Measurements from ENCODE around the gene SSTR3.

Gene SSTR3

DNA sequence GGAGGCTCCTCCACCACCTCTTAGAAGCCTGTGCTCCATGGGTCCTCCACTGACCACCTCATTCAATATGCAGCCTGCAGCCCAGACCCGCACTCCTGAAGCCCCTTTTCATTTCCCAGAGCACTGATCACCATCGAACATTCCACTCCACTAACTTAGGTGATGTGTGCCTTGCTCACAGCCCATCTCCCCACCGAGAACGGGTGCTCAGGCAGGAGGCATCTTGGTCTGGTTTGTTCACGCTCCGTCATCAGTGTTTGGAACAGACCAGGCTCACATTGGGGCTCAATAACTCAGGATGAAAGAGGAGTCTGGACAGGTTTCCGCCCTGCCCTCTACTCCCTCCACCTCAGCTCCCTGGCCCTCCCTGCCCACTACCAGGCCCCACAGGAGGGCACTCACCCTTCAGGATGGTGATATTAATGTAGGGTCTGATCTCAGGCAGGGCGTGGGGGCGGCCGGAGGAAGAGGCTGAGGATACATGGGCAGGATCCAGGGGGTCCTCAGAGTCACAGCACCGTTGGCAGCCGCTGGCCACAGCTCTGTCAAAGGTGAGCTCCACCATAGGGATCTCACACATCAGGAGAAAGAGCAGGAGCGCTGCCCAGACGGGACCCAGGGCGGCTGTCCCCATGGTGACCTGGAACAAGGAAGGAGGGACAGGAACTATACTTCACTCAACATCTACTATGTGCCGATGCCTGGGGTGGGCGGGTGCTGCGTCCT is 27.3 kb downstream of the SSTR3 start:
- DNase-seq: no peak
- peaks cover 0 to 29% (median 10%) of the 10 kb centered on the region in 4 donors for H3K4me1 ChIP-seq
- no peaks in the 10 kb centered on the region for H3K36me3 ChIP-seq
- H3K4me3 ChIP-seq: no peak overlapping the region
- TF ChIP-seq, protein P1, sequence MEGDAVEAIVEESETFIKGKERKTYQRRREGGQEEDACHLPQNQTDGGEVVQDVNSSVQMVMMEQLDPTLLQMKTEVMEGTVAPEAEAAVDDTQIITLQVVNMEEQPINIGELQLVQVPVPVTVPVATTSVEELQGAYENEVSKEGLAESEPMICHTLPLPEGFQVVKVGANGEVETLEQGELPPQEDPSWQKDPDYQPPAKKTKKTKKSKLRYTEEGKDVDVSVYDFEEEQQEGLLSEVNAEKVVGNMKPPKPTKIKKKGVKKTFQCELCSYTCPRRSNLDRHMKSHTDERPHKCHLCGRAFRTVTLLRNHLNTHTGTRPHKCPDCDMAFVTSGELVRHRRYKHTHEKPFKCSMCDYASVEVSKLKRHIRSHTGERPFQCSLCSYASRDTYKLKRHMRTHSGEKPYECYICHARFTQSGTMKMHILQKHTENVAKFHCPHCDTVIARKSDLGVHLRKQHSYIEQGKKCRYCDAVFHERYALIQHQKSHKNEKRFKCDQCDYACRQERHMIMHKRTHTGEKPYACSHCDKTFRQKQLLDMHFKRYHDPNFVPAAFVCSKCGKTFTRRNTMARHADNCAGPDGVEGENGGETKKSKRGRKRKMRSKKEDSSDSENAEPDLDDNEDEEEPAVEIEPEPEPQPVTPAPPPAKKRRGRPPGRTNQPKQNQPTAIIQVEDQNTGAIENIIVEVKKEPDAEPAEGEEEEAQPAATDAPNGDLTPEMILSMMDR (IDR thresholded peaks at IDR 0.05): no peak
- no peak overlapping the region for H3K27ac ChIP-seq
- H3K27me3 ChIP-seq: peaks cover 0 to 14% of the 10 kb centered on the region in 2 donors
- intact Hi-C loops (cut with DNase I; ENCODE audit: low total_unique reads): no loop called here
- H3K9me3 ChIP-seq: no peaks in the 10 kb centered on the region

DNA sequence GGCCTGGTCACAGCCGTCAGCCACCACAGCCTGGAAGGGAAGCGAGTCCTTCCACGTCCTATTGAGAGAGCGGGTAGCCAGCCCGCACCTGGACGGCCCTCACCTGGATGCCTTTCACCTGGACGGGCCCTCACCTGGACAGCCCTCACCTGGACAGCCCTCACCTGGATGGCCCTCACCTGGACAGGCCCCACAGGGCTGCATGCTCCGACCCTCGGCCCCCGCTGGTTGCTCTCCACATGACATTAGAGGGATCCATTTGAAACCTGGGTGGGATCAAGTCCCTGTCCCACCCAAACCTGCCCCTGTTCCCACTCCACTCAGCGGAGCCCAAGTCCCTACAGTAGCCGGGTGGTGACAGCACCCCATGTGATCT is 27.9 kb downstream of the SSTR3 start:
- intact Hi-C loops (cut with DNase I; ENCODE audit: low total_unique reads): no loop called here
- H3K36me3 ChIP-seq: no peaks in the 10 kb centered on the region
- H3K27me3 ChIP-seq: peaks cover 0 to 14% of the 10 kb centered on the region in 2 donors
- no peak for DNase-seq
- no peak overlapping the region for H3K27ac ChIP-seq
- TF ChIP-seq, protein P1 (IDR thresholded peaks at IDR 0.05): no peak
- no peaks in the 10 kb centered on the region for H3K9me3 ChIP-seq
- no peak overlapping the region for H3K4me3 ChIP-seq
- H3K4me1 ChIP-seq: peaks cover 0 to 29% (median 10%) of the 10 kb centered on the region in 4 donors

DNA sequence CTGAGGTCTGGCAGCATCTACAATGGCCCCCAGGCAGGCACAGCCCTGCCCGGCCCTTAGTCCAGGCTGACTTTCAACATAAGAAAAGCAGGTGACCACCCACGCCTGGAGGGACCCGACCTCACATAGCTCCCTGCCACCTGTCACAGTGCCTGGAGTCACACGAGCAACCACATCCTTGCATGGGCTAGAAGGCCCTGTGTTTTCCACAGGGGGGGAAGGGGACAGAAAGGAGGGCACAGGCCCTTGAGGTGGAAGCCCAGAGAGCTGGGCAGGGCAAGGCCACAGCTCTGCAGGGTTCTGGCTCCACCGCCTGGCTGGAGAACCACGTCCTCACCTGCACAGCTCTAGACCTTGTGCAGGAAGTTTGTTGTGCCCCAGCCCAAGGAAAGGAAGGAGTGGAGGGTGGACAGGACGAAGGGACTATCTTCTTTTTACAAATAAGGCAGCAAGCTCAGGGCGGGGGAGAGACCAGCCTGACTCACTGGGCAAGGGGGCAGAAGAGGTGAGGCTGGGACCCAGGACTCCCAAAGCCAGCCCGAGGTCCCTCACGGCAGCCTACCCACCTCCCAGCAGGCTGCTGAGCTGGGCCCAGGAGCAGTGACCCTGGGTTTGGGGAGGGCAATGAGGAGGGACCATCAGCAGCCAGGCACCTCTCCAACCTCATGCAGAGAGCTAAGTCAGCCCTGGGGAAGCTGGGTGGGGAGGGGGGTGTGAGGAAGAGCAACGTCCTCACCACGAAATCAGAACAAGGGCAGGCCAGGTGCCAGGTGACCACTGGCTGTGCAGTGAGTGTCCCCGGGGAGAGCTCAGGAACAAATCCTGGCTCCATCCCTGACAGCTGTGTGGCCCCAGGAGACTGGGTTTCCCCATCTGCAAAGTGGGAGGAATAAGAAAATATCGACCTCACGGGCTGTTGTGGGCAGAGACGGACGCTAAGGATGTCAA is 28.6 kb downstream of the SSTR3 start:
- DNase-seq: no peak
- H3K27me3 ChIP-seq: peaks cover 0 to 14% of the 10 kb centered on the region in 2 donors
- H3K4me1 ChIP-seq: peaks cover 0 to 23% (median 11%) of the 10 kb centered on the region in 4 donors
- intact Hi-C loops (cut with DNase I; ENCODE audit: low total_unique reads): no loop called here
- no peaks in the 10 kb centered on the region for H3K36me3 ChIP-seq
- H3K4me3 ChIP-seq: no peak overlapping the region
- TF ChIP-seq, protein P1 (IDR thresholded peaks at IDR 0.05): no peak
- no peak overlapping the region for H3K27ac ChIP-seq
- no peaks in the 10 kb centered on the region for H3K9me3 ChIP-seq

DNA sequence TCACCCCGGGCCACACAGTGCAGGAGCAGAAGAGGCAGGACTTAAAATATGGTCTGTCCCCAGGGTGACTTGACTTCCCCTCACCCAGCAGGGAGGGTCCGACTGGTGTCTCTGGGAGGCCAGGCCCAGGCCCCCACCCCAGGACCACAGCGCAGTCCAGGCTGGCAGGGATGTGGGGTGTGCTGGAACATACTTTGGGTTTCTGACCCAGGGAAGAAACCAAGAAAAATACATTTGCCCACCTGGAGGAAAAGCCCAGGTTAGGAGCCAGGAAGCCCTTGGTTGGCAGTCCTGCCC is 29.4 kb downstream of the SSTR3 start:
- H3K36me3 ChIP-seq: no peaks in the 10 kb centered on the region
- no peak for DNase-seq
- intact Hi-C loops (cut with DNase I; ENCODE audit: low total_unique reads): no loop called here
- H3K27me3 ChIP-seq: peaks cover 0 to 14% of the 10 kb centered on the region in 2 donors
- no peak overlapping the region for H3K27ac ChIP-seq
- H3K9me3 ChIP-seq: no peaks in the 10 kb centered on the region
- peaks cover 0 to 20% (median 9%) of the 10 kb centered on the region in 4 donors for H3K4me1 ChIP-seq
- no peak overlapping the region for H3K4me3 ChIP-seq
- TF ChIP-seq, protein P1 (IDR thresholded peaks at IDR 0.05): no peak

DNA sequence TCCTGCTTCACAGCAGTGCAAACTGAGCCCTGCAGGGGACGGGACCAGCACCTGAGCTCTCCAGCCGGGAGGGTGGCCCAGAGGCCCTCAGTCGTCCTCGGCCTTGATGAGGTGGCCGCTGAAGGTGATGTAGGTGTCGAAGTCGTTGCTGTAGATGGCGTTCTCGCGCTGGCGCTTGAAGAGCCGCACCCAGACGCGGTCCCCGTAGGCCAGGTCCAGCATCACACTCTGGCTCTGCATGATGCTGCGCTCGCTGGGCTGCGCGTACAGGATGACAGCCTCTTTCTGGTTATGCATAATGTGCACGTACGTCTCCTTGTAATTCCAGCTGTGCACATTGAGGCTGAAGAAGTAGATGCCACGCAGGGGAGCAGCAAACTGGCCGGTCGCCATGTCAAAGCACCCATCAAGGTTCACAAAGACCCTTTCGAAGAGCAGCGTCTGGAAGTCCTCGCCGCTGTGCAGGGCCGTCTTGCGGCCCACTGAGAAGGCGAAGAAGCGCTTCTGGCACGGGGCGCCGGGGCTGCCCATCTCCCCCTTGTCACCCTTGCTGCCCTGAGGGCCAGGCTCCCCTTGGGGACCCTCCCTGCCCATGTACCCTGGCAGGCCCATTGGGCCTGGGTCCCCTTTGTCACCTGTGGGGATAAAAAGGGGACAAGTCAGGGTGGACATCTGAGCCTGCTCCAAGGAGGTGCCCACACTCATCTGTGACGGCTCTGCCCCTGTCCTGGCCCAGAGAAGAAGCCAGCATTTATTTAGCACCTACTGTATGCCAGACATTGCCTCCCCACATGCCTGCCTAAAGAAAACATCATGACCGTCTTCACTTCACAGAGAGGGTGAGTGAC is 30.0 kb downstream of the SSTR3 start:
- DNase-seq: no peak
- intact Hi-C loops (cut with DNase I; ENCODE audit: low total_unique reads): no loop called here
- peaks cover 0 to 17% of the 10 kb centered on the region in 2 donors for H3K27me3 ChIP-seq
- H3K4me3 ChIP-seq: no peak overlapping the region
- no peak overlapping the region for H3K27ac ChIP-seq
- H3K36me3 ChIP-seq: no peaks in the 10 kb centered on the region
- H3K9me3 ChIP-seq: no peaks in the 10 kb centered on the region
- TF ChIP-seq, protein P1 (IDR thresholded peaks at IDR 0.05): no peak
- peaks cover 0 to 14% (median 6%) of the 10 kb centered on the region in 4 donors for H3K4me1 ChIP-seq

Data from tibial artery (tissue), 4 donors.